GM06990 (cell line): Measurements from ENCODE around the gene STUM.

Experiments used
- DNase-seq: peaks from one replicate; pipeline ENCODE4 v3.0.0-alpha.2; 2011; ENCODE audit not compliant: insufficient read length; ENCODE audit errors: extremely low read depth
- H3K27me3 ChIP-seq: replicated peaks from 2 replicates; pipeline ENCODE4 v1.6.0; 2011; ENCODE audit warnings: low read length; ENCODE audit not compliant: control insufficient read depth, insufficient read depth
- H3K36me3 ChIP-seq: 2 replicates; pipeline ENCODE4 v1.5.1; 2011; ENCODE audit warnings: low read length; ENCODE audit not compliant: control insufficient read depth, insufficient read depth
- H3K4me3 ChIP-seq: replicated peaks from 2 replicates; pipeline ENCODE4 v1.5.1; 2011; ENCODE audit warnings: low read depth, mild to moderate bottlenecking, control low read depth, low read length
- TF ChIP-seq, protein P1 (sequence below): IDR thresholded peaks from 2 replicates; pipeline ENCODE4 v1.5.1; 2011; ENCODE audit warnings: low read length, control low read depth, mild to moderate bottlenecking, inconsistent platforms; ENCODE audit not compliant: insufficient read depth, poor library complexity, severe bottlenecking

Gene STUM

DNA sequence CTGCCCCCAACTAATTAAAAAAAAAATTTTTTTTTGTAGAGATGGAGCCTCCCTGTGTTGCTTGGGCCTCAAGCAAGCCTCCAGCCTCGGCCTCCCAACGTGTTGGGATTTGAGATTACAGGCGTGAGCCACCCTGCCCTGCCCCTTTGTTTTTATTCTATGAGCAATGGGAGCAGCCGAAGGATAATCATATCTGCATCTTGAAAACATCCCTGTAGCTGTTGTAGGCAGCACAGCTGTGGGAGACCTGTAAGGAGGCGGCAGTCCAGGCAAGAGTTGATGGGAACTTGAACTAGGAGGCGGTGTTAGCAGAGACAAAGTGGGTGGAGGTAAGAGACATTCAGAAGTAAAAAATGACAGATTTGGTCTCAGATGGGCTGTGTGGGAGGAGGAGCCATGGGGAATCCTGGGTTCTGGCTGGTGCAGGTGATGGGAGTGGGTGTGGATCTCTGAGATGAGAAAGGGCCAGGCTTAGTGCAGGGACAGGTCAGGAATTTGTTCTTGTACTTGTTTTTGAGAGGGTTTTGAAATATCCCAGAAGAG lies 31.3 kb downstream of the STUM start:
- Histone ChIP-seq H3K36me3 (no peaks in the 10 kb centered on the region), H3K4me3 (no peak overlapping the region), H3K27me3 (no peaks in the 10 kb centered on the region; the same call in none of the 2 replicates)
- TF ChIP-seq, protein P1, sequence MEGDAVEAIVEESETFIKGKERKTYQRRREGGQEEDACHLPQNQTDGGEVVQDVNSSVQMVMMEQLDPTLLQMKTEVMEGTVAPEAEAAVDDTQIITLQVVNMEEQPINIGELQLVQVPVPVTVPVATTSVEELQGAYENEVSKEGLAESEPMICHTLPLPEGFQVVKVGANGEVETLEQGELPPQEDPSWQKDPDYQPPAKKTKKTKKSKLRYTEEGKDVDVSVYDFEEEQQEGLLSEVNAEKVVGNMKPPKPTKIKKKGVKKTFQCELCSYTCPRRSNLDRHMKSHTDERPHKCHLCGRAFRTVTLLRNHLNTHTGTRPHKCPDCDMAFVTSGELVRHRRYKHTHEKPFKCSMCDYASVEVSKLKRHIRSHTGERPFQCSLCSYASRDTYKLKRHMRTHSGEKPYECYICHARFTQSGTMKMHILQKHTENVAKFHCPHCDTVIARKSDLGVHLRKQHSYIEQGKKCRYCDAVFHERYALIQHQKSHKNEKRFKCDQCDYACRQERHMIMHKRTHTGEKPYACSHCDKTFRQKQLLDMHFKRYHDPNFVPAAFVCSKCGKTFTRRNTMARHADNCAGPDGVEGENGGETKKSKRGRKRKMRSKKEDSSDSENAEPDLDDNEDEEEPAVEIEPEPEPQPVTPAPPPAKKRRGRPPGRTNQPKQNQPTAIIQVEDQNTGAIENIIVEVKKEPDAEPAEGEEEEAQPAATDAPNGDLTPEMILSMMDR = no peak
- no peak for DNase-seq

DNA sequence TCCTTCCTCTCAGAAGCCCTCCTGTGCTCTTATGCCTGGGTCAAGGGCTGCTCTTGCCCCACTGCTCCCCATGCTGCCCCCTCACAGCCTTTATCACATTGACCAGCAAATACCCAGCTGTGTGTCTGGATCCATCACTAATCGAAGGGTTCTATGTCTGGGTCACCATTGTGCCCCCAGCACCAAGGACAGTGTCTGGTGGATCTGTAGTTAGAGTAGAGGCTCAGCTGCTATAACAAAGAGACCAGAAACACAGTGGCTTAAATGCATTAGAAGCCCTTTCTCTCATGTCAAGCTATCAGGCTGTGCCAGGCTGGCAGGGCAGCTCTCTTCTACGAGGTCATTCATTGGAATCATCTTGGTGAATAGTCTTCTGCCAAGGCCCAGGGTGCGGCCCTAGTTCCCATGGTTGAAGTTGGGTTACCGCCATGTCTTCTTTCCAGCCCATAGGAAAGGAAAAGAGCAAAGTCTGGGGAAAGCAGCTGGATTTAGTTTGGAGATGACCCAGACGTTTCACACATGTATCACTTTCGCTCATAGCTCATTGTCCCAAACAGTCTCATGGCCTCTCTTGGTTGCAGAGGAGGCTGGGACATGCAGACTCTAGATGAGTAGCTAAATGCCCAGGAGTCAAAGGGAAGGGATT lies 32.2 kb downstream of the STUM start:
- no peak for DNase-seq
- TF ChIP-seq, protein P1 = no peak
- H3K4me3 ChIP-seq = no peak overlapping the region
- no peaks in the 10 kb centered on the region; the same call in none of the 2 replicates for H3K27me3 ChIP-seq
- no peaks in the 10 kb centered on the region for H3K36me3 ChIP-seq

DNA sequence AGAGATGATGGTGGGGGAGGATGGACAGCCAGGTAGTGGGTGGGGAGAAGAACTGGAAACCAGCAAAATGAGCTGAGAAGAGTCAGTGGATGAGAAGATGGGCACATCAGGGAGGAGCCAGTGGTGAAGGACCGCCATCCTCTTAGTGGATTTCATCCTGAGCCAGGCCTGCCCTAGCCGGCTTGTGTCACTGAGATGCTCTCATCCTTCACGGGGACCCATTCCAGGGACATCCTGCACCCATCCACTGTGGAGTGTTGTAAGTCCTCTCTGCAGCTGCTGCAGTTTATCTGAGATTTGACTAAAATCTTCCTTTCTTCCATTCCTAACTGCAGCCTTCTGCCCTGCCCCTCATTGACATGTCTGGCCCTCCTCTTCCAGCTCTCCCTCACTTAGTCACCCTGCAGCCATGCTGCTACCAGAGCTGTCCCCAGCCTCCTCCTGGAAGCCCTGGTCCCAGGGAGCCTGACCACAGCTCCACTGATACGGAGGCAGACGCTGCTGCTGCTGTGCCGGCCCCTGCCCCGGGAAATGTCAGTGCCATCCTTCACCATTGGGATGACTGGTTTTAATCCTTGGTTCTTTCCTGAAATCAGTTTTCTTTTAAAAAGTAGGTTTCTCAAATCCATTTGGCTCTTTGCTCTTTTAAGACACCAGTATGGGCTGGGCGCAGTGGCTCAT lies 33.2 kb downstream of the STUM start:
- H3K4me3 ChIP-seq = no peak overlapping the region
- no peaks in the 10 kb centered on the region for H3K36me3 ChIP-seq
- no peak for DNase-seq
- TF ChIP-seq, protein P1 = no peak
- no peaks in the 10 kb centered on the region; the same call in none of the 2 replicates for H3K27me3 ChIP-seq

DNA sequence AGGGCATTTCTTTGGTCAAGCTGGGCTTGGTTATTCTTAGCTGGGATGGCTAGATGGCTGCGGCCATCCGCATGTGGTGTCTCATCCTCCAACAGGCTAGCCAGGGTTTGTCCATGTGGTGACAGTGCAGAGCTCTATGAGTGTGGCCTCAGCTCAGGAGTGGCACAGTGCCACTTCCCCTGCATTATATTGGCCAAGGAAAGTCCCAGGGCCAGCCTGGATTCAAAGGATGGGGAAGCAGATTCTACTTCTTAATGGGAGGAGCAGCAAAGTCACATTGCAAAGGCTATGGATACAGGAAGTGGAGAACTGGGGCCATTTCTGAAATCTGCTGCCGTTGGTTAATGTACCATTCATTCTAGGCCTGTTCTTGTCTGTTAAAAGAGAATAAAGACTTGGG lies 34.4 kb downstream of the STUM start:
- TF ChIP-seq, protein P1 = no peak
- no peak for DNase-seq
- no peaks in the 10 kb centered on the region for H3K36me3 ChIP-seq
- H3K27me3 ChIP-seq = no peaks in the 10 kb centered on the region; the same call in none of the 2 replicates
- H3K4me3 ChIP-seq = no peak overlapping the region

DNA sequence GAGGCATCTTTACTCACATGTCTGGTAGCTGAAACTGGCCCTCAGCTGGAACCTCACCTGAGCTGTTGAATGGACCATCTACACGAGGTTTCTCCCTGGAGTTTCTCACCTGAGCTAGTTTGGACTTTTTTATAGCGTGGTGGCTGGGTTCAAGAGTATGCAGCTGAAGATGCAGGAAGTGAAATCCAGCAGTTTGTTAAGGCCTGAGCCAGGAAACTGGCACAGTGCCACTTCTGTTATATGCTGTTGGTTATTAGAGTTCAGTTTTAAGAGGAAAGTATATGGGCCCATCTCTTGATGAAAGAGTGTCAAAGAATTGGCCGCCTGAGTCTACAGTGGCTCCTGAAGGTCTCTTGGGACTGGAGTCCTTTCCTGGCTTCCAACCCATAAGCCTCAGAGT lies 35.6 kb downstream of the STUM start:
- Histone ChIP-seq H3K27me3 (no peaks in the 10 kb centered on the region; the same call in none of the 2 replicates), H3K4me3 (no peak overlapping the region), H3K36me3 (no peaks in the 10 kb centered on the region)
- DNase-seq = no peak
- TF ChIP-seq, protein P1 = no peak
